HG02642 (cell line): ENCODE measurements around the gene SETBP1.

ENCODE experiments used
- ATAC-seq: cut with Tn5 transposase; IDR thresholded peaks from one replicate; pipeline ENCODE4 v1.9.1; 2021; ENCODE audit warnings: mild to moderate bottlenecking; ENCODE audit not compliant: unreplicated experiment, poor library complexity

SETBP1 gene

DNA sequence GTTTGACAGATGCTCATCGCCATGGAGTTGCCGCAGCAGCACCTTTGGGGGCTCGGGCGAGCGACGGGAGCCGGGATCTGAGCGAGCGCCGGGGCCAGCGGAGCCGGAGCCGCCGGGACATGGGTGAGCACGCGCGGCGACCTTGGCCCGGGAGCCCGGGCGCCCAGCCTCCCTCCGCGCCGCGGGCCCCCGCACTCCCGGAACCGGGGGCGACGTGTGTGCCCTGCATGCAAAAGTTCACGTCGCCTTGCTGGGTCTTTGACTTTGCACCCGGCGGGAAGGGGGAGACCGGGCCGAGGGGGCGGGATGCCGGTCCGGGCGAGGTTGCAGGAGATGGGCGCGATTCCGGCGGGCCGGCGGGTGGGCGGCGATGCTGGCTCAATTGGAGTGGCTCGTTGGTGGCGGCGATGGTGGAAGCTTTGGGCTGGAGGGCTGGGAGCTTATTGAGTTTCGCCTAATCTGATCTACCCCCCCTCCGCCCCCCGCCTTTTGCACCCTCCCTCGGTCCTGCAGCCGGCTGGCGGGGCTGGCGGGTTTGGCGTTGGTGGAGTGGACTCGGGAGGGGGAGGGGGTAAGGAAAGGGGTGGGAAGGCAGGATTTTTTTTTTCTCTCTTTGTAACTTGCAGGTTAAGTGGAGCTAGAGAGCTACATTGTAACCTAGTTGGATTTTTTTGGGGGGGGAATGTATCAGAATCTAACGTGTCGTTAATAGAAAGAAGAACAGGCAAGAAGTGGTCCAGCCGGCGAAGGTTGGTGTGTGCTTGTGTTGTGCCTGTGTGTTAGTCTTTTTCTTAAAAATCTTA is at the start of gene SETBP1:
Gene SETBP1, plus strand, starts transcription at position 616 of the 803 bp plus-strand sequence. CDS start 20,459 bp downstream, outside the sequence.
- no peak for ATAC-seq

DNA sequence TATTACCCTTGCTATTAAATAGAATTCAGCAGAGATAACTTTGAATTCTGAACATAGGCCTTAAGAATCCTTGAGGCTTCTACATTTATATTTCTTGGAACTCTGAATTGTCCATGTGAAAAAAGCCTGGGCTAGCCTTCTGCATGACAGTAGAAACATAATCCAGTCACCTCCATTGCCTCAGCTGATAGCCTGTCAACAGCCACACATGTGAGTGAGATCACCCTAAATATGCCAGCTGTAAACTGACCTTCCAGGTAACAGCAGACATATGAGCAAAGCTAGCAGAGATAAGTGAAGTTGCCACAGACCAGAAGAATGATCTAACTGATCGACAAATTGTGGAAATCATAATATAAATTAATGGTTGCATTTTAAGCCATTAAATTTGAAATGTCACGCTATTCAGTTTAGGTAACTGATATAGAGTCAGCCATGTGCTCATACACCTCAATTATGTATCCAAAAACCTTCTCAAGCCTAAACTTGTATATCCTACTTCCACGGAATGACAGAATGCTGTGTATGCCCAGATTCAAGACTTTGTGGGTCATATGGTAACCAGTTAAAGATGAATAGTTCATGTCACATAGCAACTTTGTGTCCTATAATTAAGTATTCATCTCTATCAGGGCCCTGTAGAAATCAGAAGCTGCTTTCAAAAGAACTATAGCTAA is 48.1 kb upstream of the SETBP1 start:
- no peak for ATAC-seq

DNA sequence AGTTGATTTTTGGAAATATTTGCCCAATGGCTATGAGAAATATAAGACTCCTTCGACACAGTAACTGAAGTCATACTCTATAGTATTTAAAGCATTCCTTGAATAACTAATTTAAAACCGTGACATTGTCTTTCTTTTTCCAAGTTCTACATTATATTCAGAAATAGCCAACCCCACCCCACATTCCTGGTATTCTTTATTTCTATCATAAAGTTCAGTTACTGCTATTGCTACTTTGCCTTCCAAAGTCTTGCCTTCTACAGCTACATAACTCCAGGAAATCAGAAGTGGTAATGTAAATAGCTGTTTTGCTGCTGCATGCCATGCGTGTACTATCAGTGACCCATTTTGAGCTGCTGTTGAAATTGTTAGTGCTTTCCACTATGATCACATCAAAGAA is 45.1 kb upstream of the SETBP1 start:
- ATAC-seq: no peak

DNA sequence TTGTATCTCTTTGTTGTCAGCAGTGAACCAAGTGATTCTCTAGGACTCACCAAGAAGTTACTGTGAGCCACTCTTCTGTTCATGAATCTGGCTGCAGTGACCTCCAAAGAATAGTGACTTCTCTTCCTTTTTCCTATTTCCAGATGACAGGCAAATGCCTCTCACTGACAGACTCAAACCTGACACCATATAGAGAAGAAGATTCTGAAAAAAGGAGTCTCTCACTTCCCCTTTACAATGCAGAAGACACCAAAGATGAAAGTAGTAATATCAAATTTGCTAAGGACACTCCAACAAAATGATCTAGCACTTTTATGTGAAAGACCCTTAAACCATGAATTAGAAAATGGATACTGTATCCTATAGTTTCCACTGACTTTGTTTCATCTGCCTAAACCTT is 44.4 kb upstream of the SETBP1 start:
- ATAC-seq: no peak

DNA sequence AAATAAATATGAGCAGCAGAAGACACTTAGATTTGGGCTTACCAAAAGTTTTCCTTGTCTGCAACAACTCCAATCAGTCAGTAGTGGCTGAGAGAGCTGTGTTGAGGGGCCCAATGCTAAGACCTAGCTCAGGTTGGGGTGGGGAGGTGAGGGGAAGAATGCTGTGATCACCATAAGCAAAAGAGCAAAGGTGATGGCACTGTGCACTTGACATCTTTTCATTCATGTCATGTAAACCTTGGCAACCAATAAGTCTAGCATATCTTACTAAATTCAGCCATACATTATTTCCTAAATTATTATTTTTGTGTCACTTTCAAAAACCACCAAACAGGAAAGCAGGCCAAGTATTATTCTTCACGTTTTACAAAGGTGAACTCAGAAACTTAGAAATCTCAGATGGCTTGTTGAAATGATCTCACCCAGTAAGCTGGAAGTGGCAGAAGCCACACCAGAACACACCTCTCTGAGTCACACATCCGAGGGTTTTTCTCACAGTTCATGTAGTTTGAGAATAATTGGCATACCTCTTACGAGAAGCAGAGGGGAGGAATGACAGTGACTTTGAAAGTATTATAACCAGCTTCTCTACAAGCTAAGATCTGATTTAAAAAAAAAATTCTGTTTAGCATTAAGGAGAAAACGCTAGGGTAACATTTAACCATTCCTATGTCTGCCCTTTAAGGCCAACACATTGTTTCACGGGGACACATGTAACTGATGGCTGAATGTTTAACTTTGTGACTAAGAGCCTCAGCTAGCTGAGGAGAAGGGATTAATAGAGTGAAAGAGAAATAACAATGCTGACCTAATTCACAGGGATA is 43.3 kb upstream of the SETBP1 start:
- ATAC-seq: no peak

DNA sequence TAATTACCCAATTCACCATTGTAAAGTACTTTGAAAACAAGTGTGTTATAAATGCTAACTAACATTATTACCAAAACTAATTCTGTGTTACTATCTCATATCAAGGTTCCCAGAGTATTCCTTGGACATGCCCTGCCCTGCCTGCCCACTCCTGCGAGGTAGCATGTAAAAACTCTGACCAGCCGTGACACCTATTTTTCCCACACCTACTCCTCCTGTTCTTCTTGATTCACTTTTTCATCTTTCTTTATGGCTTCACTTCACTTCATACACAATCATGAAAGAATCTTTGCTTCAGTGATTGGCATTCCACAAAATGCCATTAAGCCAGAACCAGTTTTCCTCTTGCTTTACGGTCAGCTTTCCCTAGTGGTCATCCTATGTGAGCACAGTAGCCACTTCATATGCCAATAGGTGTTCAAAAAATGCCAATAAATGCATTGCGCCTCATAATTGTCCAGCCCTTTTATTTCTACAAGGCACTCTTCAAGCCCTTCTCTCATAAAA is 42.6 kb upstream of the SETBP1 start:
- no peak for ATAC-seq

DNA sequence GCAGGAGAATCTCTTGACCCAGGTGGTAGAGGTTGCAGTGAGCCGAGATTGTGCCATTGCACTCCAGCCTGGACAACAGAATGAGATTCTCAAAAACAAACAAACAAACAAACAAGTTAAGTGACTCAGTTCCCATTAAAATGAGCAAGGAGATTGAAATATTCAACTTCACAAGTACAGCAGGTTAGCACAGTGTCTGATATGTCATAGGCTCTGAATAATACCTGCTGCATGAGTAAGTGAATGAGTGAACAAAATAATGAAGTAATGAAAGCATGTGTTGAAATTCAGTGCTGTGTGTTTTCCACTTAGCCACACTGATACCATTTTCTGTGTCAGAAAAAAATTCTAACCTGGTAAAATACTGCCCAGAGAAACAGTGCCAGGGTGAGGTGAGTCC is 41.9 kb upstream of the SETBP1 start:
- ATAC-seq: no peak

DNA sequence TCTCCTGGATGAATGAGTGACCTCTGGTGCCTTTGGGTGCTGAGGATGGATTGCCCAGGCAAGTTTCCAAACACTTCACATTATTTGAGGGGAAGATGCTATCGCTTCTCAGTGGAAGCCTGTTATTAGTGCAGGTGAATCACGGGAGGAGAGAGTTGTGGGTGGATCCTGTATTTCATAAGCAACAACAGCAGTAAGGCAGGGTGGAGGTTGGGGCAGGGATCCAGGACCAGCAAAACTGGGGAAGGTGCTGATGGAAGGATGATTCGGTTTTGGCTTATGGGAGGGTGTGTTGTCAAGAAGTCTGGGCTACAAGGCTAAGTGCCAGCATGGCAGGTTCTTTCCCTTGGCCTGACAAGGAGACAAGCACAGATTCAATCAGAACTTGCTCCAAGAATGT is 37.7 kb upstream of the SETBP1 start:
- ATAC-seq: no peak

DNA sequence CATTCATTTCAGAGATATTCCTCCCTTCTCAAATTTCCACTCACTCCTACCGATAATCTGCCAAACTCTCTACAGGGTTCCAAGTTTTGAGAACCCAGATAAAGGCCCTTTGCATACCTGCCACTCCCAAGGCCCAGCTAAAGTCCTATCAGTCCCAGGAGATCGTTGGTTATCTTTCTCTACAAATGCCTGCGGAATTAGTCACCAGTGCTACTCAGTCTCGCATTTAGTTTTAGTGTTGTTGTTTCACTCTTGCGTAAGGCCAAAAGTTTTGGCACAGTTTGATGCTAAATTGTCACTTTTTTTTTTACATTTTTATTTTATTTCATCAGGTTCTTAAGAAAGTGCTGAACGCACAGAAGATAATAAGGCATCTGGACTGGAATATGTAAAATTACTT is 29.2 kb upstream of the SETBP1 start:
- ATAC-seq: no peak

DNA sequence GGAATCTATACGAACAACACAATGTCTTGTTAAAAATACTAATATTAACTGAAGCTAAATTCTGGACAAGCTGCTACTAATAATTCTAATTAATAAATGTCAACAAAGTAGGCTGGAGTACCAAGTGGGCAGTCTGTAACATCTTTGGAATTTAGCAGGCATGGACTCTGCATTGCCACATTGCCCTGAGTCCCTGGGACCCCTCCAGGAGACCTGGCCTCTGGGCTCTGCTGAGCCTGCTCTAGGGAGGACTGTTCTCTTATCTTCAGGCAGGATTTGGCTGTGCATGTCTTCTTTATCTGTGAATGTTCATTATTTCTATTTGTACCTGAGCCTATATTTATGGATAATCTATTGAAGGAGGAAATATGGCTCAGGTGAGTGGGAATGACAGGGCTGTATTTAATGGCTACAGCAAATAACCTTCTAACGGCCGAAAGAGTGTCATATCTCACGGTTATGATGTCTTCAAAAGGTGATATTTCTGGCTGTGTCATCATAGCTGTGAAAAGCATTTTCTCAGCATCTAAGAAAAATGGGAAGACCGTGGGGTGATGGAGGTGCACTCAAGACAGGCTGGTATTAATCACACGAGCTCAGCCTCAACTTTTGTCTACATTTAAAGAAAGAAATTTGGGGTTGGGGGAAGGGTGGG is 28.6 kb upstream of the SETBP1 start:
- ATAC-seq: no peak

DNA sequence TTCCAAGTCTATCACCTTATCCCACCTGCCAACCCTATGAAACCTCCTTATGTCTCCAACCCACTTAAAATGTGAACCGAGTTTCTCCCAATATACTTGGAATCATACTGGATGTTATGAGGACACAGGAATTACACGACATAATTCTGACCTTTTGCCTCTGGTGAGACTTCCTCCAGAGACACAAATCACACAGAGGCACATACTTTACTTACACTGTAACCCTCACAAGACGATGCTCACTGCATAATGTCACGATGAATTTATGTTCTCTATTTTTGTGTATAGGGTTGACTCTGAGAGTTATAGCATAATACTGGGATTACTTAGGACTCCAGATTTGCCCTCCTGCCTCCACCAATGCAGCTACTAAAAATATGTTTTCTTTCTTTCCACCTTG is 28.0 kb upstream of the SETBP1 start:
- ATAC-seq: no peak

DNA sequence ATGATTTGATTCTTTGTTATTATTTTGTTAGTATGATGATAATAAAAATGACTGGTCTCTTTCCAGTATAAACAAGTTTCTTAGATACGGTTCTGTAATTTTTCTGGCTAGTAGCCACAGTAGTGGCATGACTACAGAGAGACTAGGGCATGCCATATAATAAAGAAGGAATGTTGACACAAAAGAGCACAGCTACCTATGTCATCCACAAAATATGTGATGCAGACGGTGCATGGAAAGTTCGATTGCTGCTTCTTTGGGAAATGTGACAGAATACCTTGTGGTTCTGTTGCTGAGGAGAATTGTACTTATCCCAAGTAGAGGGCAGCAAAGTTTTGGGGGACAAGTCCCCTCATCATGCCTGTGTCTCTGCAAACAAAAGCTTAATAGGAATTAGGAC is 26.1 kb upstream of the SETBP1 start:
- ATAC-seq: no peak

DNA sequence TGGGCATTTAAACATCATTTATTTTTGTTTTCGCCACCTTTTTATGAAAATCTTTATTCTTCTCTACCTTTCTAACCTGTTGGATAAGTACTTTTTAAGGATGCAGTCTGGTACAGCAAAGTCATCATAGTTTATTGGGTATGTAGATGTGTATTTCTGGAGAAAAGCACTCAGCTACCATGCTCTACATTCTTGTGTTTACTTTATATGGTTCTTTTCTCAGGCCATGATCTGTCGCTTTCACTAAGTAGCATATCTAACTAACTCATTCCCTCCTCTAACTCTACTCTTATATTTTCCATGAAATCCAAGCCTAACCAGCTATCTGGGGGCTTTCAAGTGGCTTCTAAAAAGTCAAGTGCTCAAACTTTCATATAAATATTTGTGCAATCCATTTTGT is 25.3 kb upstream of the SETBP1 start:
- no peak for ATAC-seq

DNA sequence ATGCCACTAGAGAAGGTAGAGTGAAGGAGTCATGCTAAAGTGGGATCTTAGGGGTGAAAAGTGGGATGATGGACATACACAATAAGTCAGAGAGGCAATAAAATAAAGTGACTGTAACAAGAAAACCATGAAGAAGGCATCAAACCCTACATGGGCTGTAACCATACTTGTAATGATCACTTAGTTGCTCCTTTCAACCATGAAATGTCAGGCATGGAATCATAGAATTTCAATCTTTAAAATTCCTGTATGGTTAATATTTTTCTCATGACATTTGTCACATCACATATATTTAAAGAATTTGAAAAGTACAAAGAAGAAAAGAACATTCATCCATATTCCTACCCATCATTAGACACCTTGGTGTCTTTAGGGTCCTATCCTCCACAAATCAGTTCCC is 20.9 kb upstream of the SETBP1 start:
- no peak for ATAC-seq

DNA sequence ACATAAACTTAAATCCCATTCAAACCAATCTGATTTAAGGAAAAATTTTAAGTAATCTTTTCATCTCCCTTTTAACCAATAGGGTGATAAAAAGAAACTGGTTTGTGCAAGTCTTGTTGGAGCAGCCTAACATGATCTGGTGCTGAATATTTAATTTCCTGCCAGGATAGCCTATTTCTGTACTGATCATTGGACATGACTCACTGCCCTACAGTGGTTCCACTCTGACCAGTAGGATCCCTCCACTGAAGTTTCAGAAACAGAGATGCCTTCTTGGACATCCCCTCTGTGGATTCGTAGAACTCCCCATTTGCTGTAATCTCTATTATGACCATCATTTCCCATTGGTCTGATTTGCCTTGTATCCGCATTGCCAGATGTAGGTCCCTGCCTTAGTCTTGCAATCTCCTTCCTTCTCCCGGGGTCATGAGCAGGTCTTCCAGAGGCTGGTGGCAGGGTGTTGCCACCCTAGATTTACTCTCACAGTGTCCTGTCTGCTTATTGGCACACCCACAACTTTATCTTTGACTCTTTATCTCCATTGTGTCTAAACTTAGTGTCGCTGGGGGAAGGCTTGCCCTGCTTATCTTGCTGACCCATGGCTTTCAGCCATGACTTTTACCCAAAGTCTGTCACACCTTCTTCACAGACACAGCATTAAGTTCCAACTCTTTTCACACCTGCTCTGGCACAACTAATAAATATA is 12.3 kb upstream of the SETBP1 start:
- no peak for ATAC-seq

DNA sequence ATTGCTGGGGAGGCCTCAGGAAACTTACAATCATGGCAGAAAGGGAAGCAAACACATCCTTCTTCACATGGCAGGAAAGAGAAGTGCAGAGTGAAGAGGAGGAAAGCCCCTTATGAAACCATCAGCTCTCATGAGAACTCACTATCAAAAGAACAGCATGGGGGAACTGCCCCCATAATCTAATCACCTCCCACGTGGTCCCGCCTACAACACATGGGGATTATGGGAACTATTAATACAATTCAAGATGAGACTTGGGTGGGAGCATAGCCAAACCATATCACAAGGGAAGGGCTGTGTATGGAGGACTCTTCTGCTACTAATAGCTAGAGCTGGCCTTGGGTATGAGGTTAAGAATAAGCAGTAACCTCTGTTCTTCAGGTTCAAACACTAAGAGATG is 8.8 kb upstream of the SETBP1 start:
- ATAC-seq: no peak

DNA sequence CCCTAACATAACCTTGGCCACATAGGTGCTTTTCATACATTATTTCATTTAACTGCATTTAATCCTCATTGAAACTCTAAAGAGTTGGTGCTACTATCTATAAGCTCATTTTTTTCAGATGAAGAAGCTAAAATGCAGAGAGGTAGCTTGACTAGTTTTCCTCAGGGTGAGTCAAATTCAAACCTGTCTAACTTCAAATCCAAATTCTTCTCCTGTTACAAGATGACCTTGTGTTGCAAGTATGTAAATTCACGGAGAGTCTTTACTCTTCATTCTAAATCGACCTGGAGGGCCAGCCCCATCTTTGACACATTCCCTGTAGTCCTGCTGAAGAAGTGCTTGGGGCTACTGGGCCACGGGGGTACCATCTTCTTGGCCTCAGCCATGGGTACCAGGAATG is 8.2 kb upstream of the SETBP1 start:
- ATAC-seq: no peak

DNA sequence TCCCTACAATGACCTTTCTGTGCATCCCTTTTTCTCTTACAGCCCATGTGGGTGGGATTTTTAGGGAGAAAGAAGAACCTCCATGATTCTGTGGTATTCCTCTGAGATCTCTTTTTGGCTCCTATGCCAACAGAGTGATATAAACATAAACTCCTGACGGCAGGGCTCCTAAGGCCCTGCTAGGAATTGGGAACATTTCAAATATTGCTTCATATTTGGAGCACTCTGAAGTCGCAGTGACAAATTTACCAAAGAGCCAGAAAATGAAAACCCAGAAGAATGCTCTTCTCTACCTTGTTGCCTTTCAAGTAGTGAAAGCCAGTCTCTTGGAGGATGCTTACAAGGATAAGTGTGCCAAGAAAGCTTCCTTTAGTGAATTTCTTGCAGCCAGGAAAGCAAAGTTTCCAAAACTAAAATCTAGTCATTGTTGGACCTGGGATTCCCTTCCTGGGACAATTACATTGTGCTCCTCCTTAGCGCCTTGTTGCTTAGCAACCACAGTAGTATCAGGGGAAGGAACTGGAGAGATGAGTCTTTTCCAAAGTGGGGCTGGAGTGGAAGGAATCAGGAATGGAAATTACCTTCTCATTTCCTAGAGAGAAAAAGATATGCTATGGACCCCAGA is 7.3 kb upstream of the SETBP1 start:
- ATAC-seq: no peak

DNA sequence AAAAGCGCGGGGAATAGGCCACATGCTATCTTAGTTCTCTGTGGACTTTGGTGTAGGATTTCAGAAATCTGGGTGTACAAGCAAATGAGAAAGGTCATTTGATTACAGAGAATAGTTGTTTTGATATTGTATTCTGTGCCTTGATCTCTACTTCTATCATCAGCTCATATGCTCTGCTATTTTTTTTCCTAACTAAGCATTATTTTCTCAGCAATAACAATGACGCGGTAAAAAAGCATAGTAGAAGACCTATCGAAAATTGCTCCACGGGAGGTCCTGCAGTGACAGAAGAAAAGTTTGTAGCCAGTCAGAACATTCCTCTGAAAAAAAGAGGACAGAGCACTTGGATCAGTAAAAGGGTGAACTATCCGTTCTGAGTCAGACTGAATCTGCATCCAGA is 2.8 kb upstream of the SETBP1 start:
- ATAC-seq: no peak

DNA sequence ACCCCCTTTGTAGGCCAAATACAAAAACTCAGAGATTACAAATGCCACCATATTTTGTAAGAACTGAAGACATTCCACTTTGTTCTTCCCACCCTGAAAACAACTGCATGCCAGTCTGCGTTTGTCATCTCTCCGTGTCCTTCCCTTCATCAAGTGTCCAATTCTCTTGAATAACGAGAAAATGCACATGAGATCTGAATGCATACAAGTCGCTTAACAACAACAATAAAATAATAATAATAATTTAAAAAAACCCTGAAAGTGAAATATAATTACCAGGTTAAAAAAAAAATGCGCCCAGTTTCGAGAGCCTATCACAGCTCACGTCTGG is 2.0 kb upstream of the SETBP1 start:
- ATAC-seq: no peak
